HepG2 (cell line): Measurements from ENCODE around the gene ITGB6. TPM values are rescaled to one million over a fixed set of nuclear protein-coding genes. Genes with fewer than 3 reads are reported as not detected.
A peak's percentile ranks its signal among the peaks of the same experiment; 100 is the strongest.

Source experiments
- ATF2 ChIP-seq: sonication (generic); formaldehyde crosslinking; IDR thresholded peaks from 2 replicates; pipeline ENCODE4 v1.4.0; 2020; ENCODE audit warnings: missing genetic modification reagents
- CBX5 ChIP-seq: sonication (generic); formaldehyde crosslinking; IDR thresholded peaks from 2 replicates; pipeline ENCODE4 v1.4.0; 2020; ENCODE audit warnings: missing genetic modification reagents, borderline replicate concordance
- HMGXB4 ChIP-seq, 2 experiments: sonication (generic) in 1 of 2; formaldehyde crosslinking in 1 of 2; IDR thresholded peaks; 2 replicates each; pipeline versions ENCODE4 v1.4.0 to v1.6.1; 2018 to 2020; ENCODE audit warnings: missing genetic modification reagents in 2 of 2, borderline replicate concordance in 1 of 2, low read depth in 1 of 2, mild to moderate bottlenecking in 1 of 2, missing biosample characterization in 1 of 2
- MAFF ChIP-seq: IDR thresholded peaks from 2 replicates; pipeline ENCODE4 v1.6.1; 2011; ENCODE audit warnings: low read depth, low read length, improper control_type of control experiment
- MAFG ChIP-seq: sonication (generic); formaldehyde crosslinking; IDR thresholded peaks from 2 replicates; pipeline ENCODE4 v1.5.1; 2020; ENCODE audit warnings: mild to moderate bottlenecking, missing genetic modification reagents
- MBD4 ChIP-seq: IDR thresholded peaks from 2 replicates; pipeline ENCODE4 v1.6.1; 2012; ENCODE audit warnings: low read length, inconsistent platforms, borderline replicate concordance
- MIXL1 ChIP-seq: IDR thresholded peaks from 2 replicates; pipeline ENCODE4 v1.6.1; 2016
- NFE2L1 ChIP-seq: sonication (generic); formaldehyde crosslinking; IDR thresholded peaks from 2 replicates; pipeline ENCODE4 v1.4.0; 2020; ENCODE audit warnings: missing genetic modification reagents, mild to moderate bottlenecking, borderline replicate concordance
- THRA ChIP-seq: sonication (generic); formaldehyde crosslinking; IDR thresholded peaks from 2 replicates; pipeline ENCODE4 v1.4.0; 2020; ENCODE audit warnings: missing genetic modification reagents, borderline replicate concordance
- ZBTB39 ChIP-seq: sonication (generic); formaldehyde crosslinking; IDR thresholded peaks from 2 replicates; pipeline ENCODE4 v1.5.0; 2020; ENCODE audit warnings: missing genetic modification reagents
- ZFX ChIP-seq: sonication (generic); formaldehyde crosslinking; IDR thresholded peaks from 2 replicates; pipeline ENCODE4 v1.4.0; 2020; ENCODE audit warnings: mild to moderate bottlenecking, low read depth, missing genetic modification reagents, moderate library complexity
- ZHX1 ChIP-seq: sonication (generic); formaldehyde crosslinking; IDR thresholded peaks from 2 replicates; pipeline ENCODE4 v1.8.1; 2022; ENCODE audit warnings: low read depth, mild to moderate bottlenecking, missing genetic modification reagents
- ZMYM2 ChIP-seq: sonication (generic); formaldehyde crosslinking; IDR thresholded peaks from 2 replicates; pipeline ENCODE4 v1.8.0; 2022; ENCODE audit warnings: mild to moderate bottlenecking, missing genetic modification reagents
- ZMYM3 ChIP-seq: sonication (generic); formaldehyde crosslinking; IDR thresholded peaks from 2 replicates; pipeline ENCODE4 v1.5.1; 2020; ENCODE audit warnings: mild to moderate bottlenecking, missing genetic modification reagents
- ZNF432 ChIP-seq: sonication (generic); formaldehyde crosslinking; IDR thresholded peaks from 2 replicates; pipeline ENCODE4 v1.5.0; 2020; ENCODE audit warnings: missing genetic modification reagents, mild to moderate bottlenecking, borderline replicate concordance
- ZNF563 ChIP-seq: sonication (generic); formaldehyde crosslinking; IDR thresholded peaks from 2 replicates; pipeline ENCODE4 v1.8.0; 2022; ENCODE audit warnings: mild to moderate bottlenecking, moderate library complexity, missing genetic modification reagents
- ZNF576 ChIP-seq: sonication (generic); formaldehyde crosslinking; IDR thresholded peaks from 2 replicates; pipeline ENCODE4 v1.4.0; 2020; ENCODE audit warnings: mild to moderate bottlenecking, missing genetic modification reagents
- ZNF619 ChIP-seq: sonication (generic); formaldehyde crosslinking; IDR thresholded peaks from 2 replicates; pipeline ENCODE4 v1.4.0; 2020; ENCODE audit warnings: mild to moderate bottlenecking, missing genetic modification reagents
- ZNF781 ChIP-seq: sonication (generic); formaldehyde crosslinking; IDR thresholded peaks from 2 replicates; pipeline ENCODE4 v1.5.1; 2020; ENCODE audit warnings: borderline replicate concordance, mild to moderate bottlenecking, missing genetic modification reagents; ENCODE audit errors: not compliant biosample characterization
- ZNF891 ChIP-seq: sonication (generic); formaldehyde crosslinking; IDR thresholded peaks from 2 replicates; pipeline ENCODE4 v1.5.0; 2020; ENCODE audit warnings: mild to moderate bottlenecking, missing genetic modification reagents
- polyA plus RNA-seq, 8 experiments: library from polyadenylated mRNA; depleted of rRNA in 3 of 8; stranded (reverse) in 7 of 8; unstranded in 1 of 8; fragments of >200 nt; fragmentation: Illumina TruSeq in 4 of 8; extraction: Trizol in 4 of 8; gene quantifications; 2 replicates each; pipeline versions ENCODE4 v1.2.1 to v1.2.3, GENCODE V29; 2011 to 2016; ENCODE audit warnings: low read depth in 4 of 8, missing spikeins in 1 of 8, mixed read lengths in 1 of 8; ENCODE audit not compliant: insufficient read depth in 1 of 8
- total RNA-seq, 5 experiments: library from RNA; depleted of rRNA; stranded (reverse); fragments of >200 nt; fragmentation: Illumina TruSeq; extraction: Trizol; gene quantifications; 2 replicates each; pipeline ENCODE4 v1.2.3, GENCODE V29; 2016; ENCODE audit warnings: low read depth in 1 of 5

Gene ITGB6
- total and polyA plus RNA-seq, 2 of the 13 experiments (the other 11 are each of a cell fraction or from before 2014, with no cell fraction given): not detected

GRCh38 chr2:160210599-160211138, 10.6 kb upstream of the ITGB6 start (continued):
- 0 out of 2 replicates have a peak, but pooled peaks have one; percentile 27 for TF ChIP-seq THRA (CRISPR knock-in tag)
- TF ChIP-seq ZFX: no peak
- no peak for TF ChIP-seq ZNF432 (CRISPR knock-in tag)
- no peak for TF ChIP-seq ZNF781 (CRISPR knock-in tag)
- TF ChIP-seq ZNF891 (CRISPR knock-in tag): no peak
- no peak for TF ChIP-seq MIXL1 (CRISPR knock-in tag)
- no peak for TF ChIP-seq ZMYM2 (CRISPR knock-in tag)
- TF ChIP-seq ZMYM3 (CRISPR knock-in tag): no peak
- TF ChIP-seq ZNF619: no peak
- no peak for TF ChIP-seq MAFG (CRISPR knock-in tag)
- TF ChIP-seq ZBTB39: no peak
- TF ChIP-seq ATF2: no peak
- TF ChIP-seq ZNF576 (CRISPR knock-in tag): no peak
- TF ChIP-seq NFE2L1 (CRISPR knock-in tag): no peak
- peak; percentile 37 to 45; a peak in 1 of 4 replicates for TF ChIP-seq HMGXB4 (CRISPR knock-in tag; IDR thresholded peaks at IDR 0.05; ENCODE audit: borderline replicate concordance in 1 of 2, low read depth in 1 of 2)
- 0 out of 2 replicates have a peak, but pooled peaks have one; percentile 53 for TF ChIP-seq CBX5
- no peak for TF ChIP-seq ZNF563
- no peak for TF ChIP-seq ZHX1 (CRISPR knock-in tag)
- TF ChIP-seq MBD4: no peak
- no peak for TF ChIP-seq MAFF
